HepG2 (cell line): ENCODE data around the gene LYSMD2. TPM values are rescaled to one million over a fixed set of nuclear protein-coding genes. Genes with fewer than 3 reads are reported as not detected.

Source experiments
- BORCS8-MEF2B ChIP-seq: sonication (generic); formaldehyde crosslinking; IDR thresholded peaks from 2 replicates; pipeline ENCODE4 v1.8.0; 2022; ENCODE audit warnings: mild to moderate bottlenecking, missing genetic modification reagents
- FOSL2 ChIP-seq: sonication (generic); formaldehyde crosslinking; IDR thresholded peaks from 2 replicates; pipeline ENCODE4 v1.4.0; 2020; ENCODE audit warnings: missing genetic modification reagents
- KMT2A ChIP-seq: sonication (generic); formaldehyde crosslinking; IDR thresholded peaks from 2 replicates; pipeline ENCODE4 v1.4.0; 2020; ENCODE audit warnings: missing genetic modification reagents
- KMT2B ChIP-seq: IDR thresholded peaks from 2 replicates; pipeline ENCODE4 v1.6.1; 2016; ENCODE audit warnings: missing genetic modification reagents, missing compliant biosample characterization
- MAZ ChIP-seq, 2 experiments: sonication (generic) in 1 of 2; formaldehyde crosslinking in 1 of 2; IDR thresholded peaks; 2 replicates each; pipeline versions ENCODE4 v1.5.0 to v1.6.1; 2012 to 2020; ENCODE audit warnings: low read depth in 2 of 2, mild to moderate bottlenecking in 2 of 2, borderline replicate concordance in 1 of 2, improper control_type of control experiment in 1 of 2, low read length in 1 of 2, missing genetic modification reagents in 1 of 2, moderate library complexity in 1 of 2
- MIER3 ChIP-seq: IDR thresholded peaks from 2 replicates; pipeline ENCODE4 v1.6.1; 2016; ENCODE audit warnings: missing compliant biosample characterization, borderline replicate concordance
- NFIC ChIP-seq: IDR thresholded peaks from 2 replicates; pipeline ENCODE4 v1.6.1; 2012; ENCODE audit warnings: mild to moderate bottlenecking, low read length, inconsistent platforms
- PTBP1 ChIP-seq: fragments of 200-400 bp; formaldehyde crosslinking; IDR thresholded peaks from 2 replicates; pipeline ENCODE4 v1.6.1; 2018; ENCODE audit warnings: low read length, low read depth; ENCODE audit not compliant: poor library complexity, severe bottlenecking
- RARA ChIP-seq: IDR thresholded peaks from 2 replicates; pipeline ENCODE4 v1.6.1; 2016; ENCODE audit warnings: missing genetic modification reagents, missing compliant biosample characterization
- RFXAP ChIP-seq: sonication (generic); formaldehyde crosslinking; IDR thresholded peaks from 2 replicates; pipeline ENCODE4 v1.4.0; 2020; ENCODE audit warnings: missing genetic modification reagents, borderline replicate concordance
- SATB2 ChIP-seq: sonication (generic); formaldehyde crosslinking; IDR thresholded peaks from 2 replicates; pipeline ENCODE4 v1.5.0; 2020; ENCODE audit warnings: missing genetic modification reagents
- SIX1 ChIP-seq: sonication (generic); formaldehyde crosslinking; IDR thresholded peaks from 2 replicates; pipeline ENCODE4 v1.4.0; 2020; ENCODE audit warnings: missing genetic modification reagents, borderline replicate concordance
- TEAD3 ChIP-seq: optimal IDR thresholded peaks from 2 replicates; pipeline ENCODE3; 2016; ENCODE audit warnings: borderline replicate concordance
- TEF ChIP-seq: sonication (generic); formaldehyde crosslinking; IDR thresholded peaks from 2 replicates; pipeline ENCODE4 v1.5.0; 2020; ENCODE audit warnings: missing genetic modification reagents
- TGIF2 ChIP-seq: IDR thresholded peaks from 2 replicates; pipeline ENCODE4 v1.6.1; 2016; ENCODE audit warnings: control low read depth, missing compliant biosample characterization
- U2AF1 ChIP-seq: fragments of 200-400 bp; formaldehyde crosslinking; optimal IDR thresholded peaks from 2 replicates; pipeline ENCODE3; 2017; ENCODE audit warnings: mild to moderate bottlenecking, low read depth, low read length
- USF2 ChIP-seq, 2 experiments: sonication (generic) in 1 of 2; formaldehyde crosslinking in 1 of 2; IDR thresholded peaks; 2 replicates each; pipeline versions ENCODE4 v1.5.1 to v1.6.1; 2011 to 2020; ENCODE audit warnings: borderline replicate concordance in 1 of 2, low read depth in 1 of 2, low read length in 1 of 2, mild to moderate bottlenecking in 1 of 2, missing genetic modification reagents in 1 of 2, moderate library complexity in 1 of 2
- ZNF329 ChIP-seq: sonication (generic); formaldehyde crosslinking; IDR thresholded peaks from 2 replicates; pipeline ENCODE4 v1.9.0; 2021; ENCODE audit warnings: low read depth, mild to moderate bottlenecking, missing genetic modification reagents
- ZNF512B ChIP-seq: sonication (generic); formaldehyde crosslinking; IDR thresholded peaks from 2 replicates; pipeline ENCODE4 v1.5.1; 2020; ENCODE audit warnings: missing genetic modification reagents, mild to moderate bottlenecking, borderline replicate concordance
- ZNF597 ChIP-seq: sonication (generic); formaldehyde crosslinking; IDR thresholded peaks from 2 replicates; pipeline ENCODE4 v1.5.0; 2020; ENCODE audit warnings: missing genetic modification reagents
- ZNF672 ChIP-seq: sonication (generic); formaldehyde crosslinking; IDR thresholded peaks from 2 replicates; pipeline ENCODE4 v1.8.1; 2022; ENCODE audit warnings: missing genetic modification reagents
- ZNF678 ChIP-seq: sonication (generic); formaldehyde crosslinking; IDR thresholded peaks from 2 replicates; pipeline ENCODE4 v1.4.0; 2020; ENCODE audit warnings: mild to moderate bottlenecking, missing genetic modification reagents
- ZNF792 ChIP-seq: IDR thresholded peaks from 2 replicates; pipeline ENCODE4 v1.6.1; 2016
- polyA plus RNA-seq, 8 experiments: library from polyadenylated mRNA; depleted of rRNA in 3 of 8; stranded (reverse) in 7 of 8; unstranded in 1 of 8; fragments of >200 nt; fragmentation: Illumina TruSeq in 4 of 8; extraction: Trizol in 4 of 8; gene quantifications; 2 replicates each; pipeline versions ENCODE4 v1.2.1 to v1.2.3, GENCODE V29; 2011 to 2016; ENCODE audit warnings: low read depth in 4 of 8, missing spikeins in 1 of 8, mixed read lengths in 1 of 8; ENCODE audit not compliant: insufficient read depth in 1 of 8
- total RNA-seq, 5 experiments: library from RNA; depleted of rRNA; stranded (reverse); fragments of >200 nt; fragmentation: Illumina TruSeq; extraction: Trizol; gene quantifications; 2 replicates each; pipeline ENCODE4 v1.2.3, GENCODE V29; 2016; ENCODE audit warnings: low read depth in 1 of 5

The LYSMD2 gene
- total and polyA plus RNA-seq, 2 of the 13 experiments (the other 11 are each of a cell fraction or from before 2014, with no cell fraction given) = 0.05 to 0.27 TPM

GRCh38 chr15:51681303-51681963 is 56.0 kb downstream of the LYSMD2 start, which contains the start of gene SCG3 (continued):
- TF ChIP-seq U2AF1 (no peak), SIX1 (0 out of 2 replicates have a peak, but pooled peaks have one; percentile 35), TEF (CRISPR knock-in tag) (peak; percentile 64; the same call in 1 of the 2 replicates), MIER3 (peak; percentile 48; the same call in 1 of the 2 replicates), NFIC (no peak), SATB2 (CRISPR knock-in tag) (peak; percentile 91; the same call in 1 of the 2 replicates), FOSL2 (CRISPR knock-in tag) (peak; percentile 44), PTBP1 (no peak), ZNF672 (CRISPR knock-in tag) (no peak), TGIF2 (CRISPR knock-in tag) (peak; percentile 83; the same call in 1 of the 2 replicates), MAZ (IDR thresholded peaks at IDR 0.05; ENCODE audit: borderline replicate concordance, low read depth, low read length) (no peak), MAZ (CRISPR knock-in tag; IDR thresholded peaks at IDR 0.05; ENCODE audit: low read depth) (0 out of 2 replicates have a peak, but pooled peaks have one; percentile 35), TEAD3 (CRISPR knock-in tag) (peak; percentile 36), KMT2B (CRISPR knock-in tag) (peak; percentile 49; the same call in 1 of the 2 replicates), KMT2A (CRISPR knock-in tag) (0 out of 2 replicates have a peak, but pooled peaks have one; percentile 35), ZNF597 (CRISPR knock-in tag) (no peak), USF2 (IDR thresholded peaks at IDR 0.05; ENCODE audit: low read depth, low read length) (no peak), USF2 (CRISPR knock-in tag; IDR thresholded peaks at IDR 0.05; ENCODE audit: borderline replicate concordance) (no peak), ZNF329 (0 out of 2 replicates have a peak, but pooled peaks have one; percentile 37), ZNF678 (CRISPR knock-in tag) (0 out of 2 replicates have a peak, but pooled peaks have one; percentile 29), ZNF512B (no peak), RFXAP (CRISPR knock-in tag) (peak; percentile 42; the same call in 1 of the 2 replicates), BORCS8-MEF2B (peak; percentile 83), ZNF792 (CRISPR knock-in tag) (peak; percentile 81), RARA (CRISPR knock-in tag) (peak; percentile 51; the same call in 1 of the 2 replicates)
